Activated T-helper 1 cell treated with anti-CD3 and anti-CD28 coated beads, Interleukin-12 subunit alpha, Interleukin-12 subunit beta, Interleukin-2, Interleukin-4 antibody, amounts not matched to agents 30 ng/mL and 10 ng/mL and 1 ng/mL, durations not matched to agents 14 hours and 24 hours and 36 hours (primary cell): Measurements from ENCODE around the gene C19orf85. TPM values are rescaled to one million over a fixed set of nuclear protein-coding genes. Genes with fewer than 3 reads are reported as not detected.
A peak's percentile ranks its signal among the peaks of the same experiment; 100 is the strongest.
"Not testable (repeated sequence)": the region's sequence is repeated elsewhere in the genome, so short reads cannot be mapped to it uniquely, and the experiment has no call there.

Source experiments
- DNase-seq: peaks from one replicate; pipeline ENCODE4 v3.0.0; 2021; ENCODE audit warnings: low spot score
- H3K27ac Mint-ChIP-seq: one replicate; pipeline ENCODE4 v1.8.0; 2021; ENCODE audit warnings: mild to moderate bottlenecking, mixed read lengths
- H3K27me3 Mint-ChIP-seq: one replicate; pipeline ENCODE4 v1.8.0; 2022; ENCODE audit warnings: mild to moderate bottlenecking, moderate library complexity, mixed read lengths; ENCODE audit not compliant: insufficient read depth
- H3K36me3 Mint-ChIP-seq: one replicate; pipeline ENCODE4 v1.8.0; 2021; ENCODE audit warnings: low read depth, mixed read lengths
- H3K4me1 Mint-ChIP-seq: one replicate; pipeline ENCODE4 v1.8.0; 2021; ENCODE audit warnings: low read depth, mixed read lengths
- H3K4me3 Mint-ChIP-seq: one replicate; pipeline ENCODE4 v1.8.0; 2021; ENCODE audit warnings: mild to moderate bottlenecking, moderate library complexity, mixed read lengths
- H3K9me3 Mint-ChIP-seq: one replicate; pipeline ENCODE4 v1.8.0; 2021; ENCODE audit warnings: mixed read lengths
- intact Hi-C: fragments of 100-400 bp; cut with micrococcal nuclease; formaldehyde crosslinking; loops from one replicate; pipeline ENCODE4 v1.15.1; 2024
- total RNA-seq: library from RNA; stranded (reverse); gene quantifications from 2 replicates; pipeline ENCODE4 v1.2.3, GENCODE V29; 2022

The C19orf85 gene
- total RNA-seq, 1 donor from 2014 or later, result not detected

- Mint-ChIP-seq H3K36me3 (no peaks in the 10 kb centered on the region), H3K9me3 (no peaks in the 10 kb centered on the region), H3K4me3 (no peak overlapping the region), H3K27ac (no peak overlapping the region), H3K4me1 (no peaks in the 10 kb centered on the region), H3K27me3 (peaks cover 2% of the 10 kb centered on the region)
- intact Hi-C loops, result no loop called here
- DNase-seq, result no peak
Observed at GRCh38 chr19:55431183-55431582, 33.4 kb downstream of the C19orf85 start.

- H3K36me3 Mint-ChIP-seq, result no peaks in the 10 kb centered on the region
- no peak for DNase-seq
- no peak overlapping the region for H3K27ac Mint-ChIP-seq
- peaks cover 13% of the 10 kb centered on the region for H3K27me3 Mint-ChIP-seq
- H3K4me1 Mint-ChIP-seq, result peaks cover 7% of the 10 kb centered on the region
- H3K9me3 Mint-ChIP-seq, result no peaks in the 10 kb centered on the region
- H3K4me3 Mint-ChIP-seq, result no peak overlapping the region
- intact Hi-C loops, result no loop called here
Observed at GRCh38 chr19:55426042-55426441, 38.5 kb downstream of the C19orf85 start.

- Mint-ChIP-seq H3K27me3 (peaks cover 12% of the 10 kb centered on the region), H3K4me3 (no peak overlapping the region), H3K9me3 (no peaks in the 10 kb centered on the region), H3K27ac (no peak overlapping the region), H3K36me3 (no peaks in the 10 kb centered on the region), H3K4me1 (peaks cover 8% of the 10 kb centered on the region)
- no peak for DNase-seq
- intact Hi-C loops, result no loop called here
Observed at GRCh38 chr19:55424518-55424917, 40.0 kb downstream of the C19orf85 start.

- H3K27me3 Mint-ChIP-seq, result peaks cover 12% of the 10 kb centered on the region
- H3K9me3 Mint-ChIP-seq, result no peaks in the 10 kb centered on the region
- no peak overlapping the region for H3K27ac Mint-ChIP-seq
- DNase-seq, result no peak
- no peaks in the 10 kb centered on the region for H3K36me3 Mint-ChIP-seq
- no peak overlapping the region for H3K4me3 Mint-ChIP-seq
- intact Hi-C loops, result no loop called here
- peaks cover 8% of the 10 kb centered on the region for H3K4me1 Mint-ChIP-seq
Observed at GRCh38 chr19:55423225-55424005, 41.1 kb downstream of the C19orf85 start.

- H3K36me3 Mint-ChIP-seq, H3K27ac Mint-ChIP-seq, DNase-seq, intact Hi-C loops, H3K4me1 Mint-ChIP-seq, H3K9me3 Mint-ChIP-seq, H3K4me3 Mint-ChIP-seq: not testable (repeated sequence)
- peaks cover 12% of the 10 kb centered on the region for H3K27me3 Mint-ChIP-seq
Observed at GRCh38 chr19:55421281-55421680, 43.3 kb downstream of the C19orf85 start.

- Mint-ChIP-seq H3K4me1 (peaks cover 8% of the 10 kb centered on the region), H3K27ac (no peak overlapping the region), H3K4me3 (no peak overlapping the region), H3K9me3 (no peaks in the 10 kb centered on the region), H3K27me3 (peaks cover 15% of the 10 kb centered on the region), H3K36me3 (no peaks in the 10 kb centered on the region)
- DNase-seq, result no peak
- intact Hi-C loops, result loop anchor here (5.0 kb wide), 1 partner anchor 207 kb away; no protein-coding TSS in a partner anchor
Observed at GRCh38 chr19:55419624-55420236, 44.8 kb downstream of the C19orf85 start.

GRCh38 chr19:55419103-55419502, 45.4 kb downstream of the C19orf85 start:
- Mint-ChIP-seq H3K27ac (no peak overlapping the region), H3K4me1 (peaks cover 8% of the 10 kb centered on the region), H3K36me3 (no peaks in the 10 kb centered on the region)

GRCh38 chr19:55418185-55418584, 46.4 kb downstream of the C19orf85 start:
- peak; percentile 37 for DNase-seq
- no peaks in the 10 kb centered on the region for H3K36me3 Mint-ChIP-seq
- no peak overlapping the region for H3K4me3 Mint-ChIP-seq
- H3K27ac Mint-ChIP-seq, result no peak overlapping the region
- H3K9me3 Mint-ChIP-seq, result no peaks in the 10 kb centered on the region
- H3K4me1 Mint-ChIP-seq, result peaks cover 8% of the 10 kb centered on the region
- peaks cover 13% of the 10 kb centered on the region for H3K27me3 Mint-ChIP-seq
- intact Hi-C loops, result loop anchor here (1.0 to 5.0 kb wide), 4 partner anchors 116 to 277 kb away; no protein-coding TSS in a partner anchor

More at GRCh38 chr19:55419103-55419502, 45.4 kb downstream of the C19orf85 start:
- Mint-ChIP-seq H3K9me3 (no peaks in the 10 kb centered on the region), H3K27me3 (peaks cover 16% of the 10 kb centered on the region), H3K4me3 (no peak overlapping the region)
- no peak for DNase-seq
- intact Hi-C loops, result loop anchor here (5.0 kb wide), 1 partner anchor 207 kb away; no protein-coding TSS in a partner anchor

Other genes starting within 250 kb of the C19orf85 start
- gene TMEM86B, start 236.0 kb downstream of the C19orf85 start, total RNA-seq, result 7.7 and 8.3 TPM in 2 replicates
- gene PPP6R1, start 205.7 kb downstream of the C19orf85 start, total RNA-seq, result 200 and 202 TPM in 2 replicates
- gene HSPBP1, start 184.6 kb downstream of the C19orf85 start, total RNA-seq, result 66.4 and 69.6 TPM in 2 replicates
- gene BRSK1, start 180.8 kb downstream of the C19orf85 start, total RNA-seq, result 7.8 and 8.4 TPM in 2 replicates
- 0.71 TPM in 1 of 2 replicates, not detected in the other for gene TMEM150B, start 139.4 kb downstream of the C19orf85 start, total RNA-seq
- gene KMT5C, start 124.9 kb downstream of the C19orf85 start, total RNA-seq, result 29.1 and 29.9 TPM in 2 replicates
- 0.26 TPM in 1 of 2 replicates, not detected in the other for gene COX6B2, start 110.0 kb downstream of the C19orf85 start, total RNA-seq
- 0.05 TPM in 1 of 2 replicates, not detected in the other for gene GARIN5B, start 101.5 kb downstream of the C19orf85 start, total RNA-seq
- gene IL11, start 94.3 kb downstream of the C19orf85 start, total RNA-seq, result 0.34 TPM in 1 of 2 replicates, not detected in the other
- not detected in 2 replicates for gene TMEM190, start 87.9 kb downstream of the C19orf85 start, total RNA-seq
- gene TMEM238, start 80.5 kb downstream of the C19orf85 start, total RNA-seq, result 9.7 and 10.6 TPM in 2 replicates
- 1,835 and 1,847 TPM in 2 replicates for gene RPL28, start 78.8 kb downstream of the C19orf85 start, total RNA-seq
- gene UBE2S, start 57.0 kb downstream of the C19orf85 start, total RNA-seq, result 224 and 225 TPM in 2 replicates
- not detected in 2 replicates for gene SHISA7, start 21.5 kb downstream of the C19orf85 start, total RNA-seq
- 31.3 and 34.3 TPM in 2 replicates for gene ISOC2, start 3.1 kb downstream of the C19orf85 start, total RNA-seq
- gene ZNF628, start 11.9 kb upstream of the C19orf85 start, total RNA-seq, result 7.6 and 10.4 TPM in 2 replicates
- gene NAT14, start 20.4 kb upstream of the C19orf85 start, total RNA-seq, result 23.1 and 26.1 TPM in 2 replicates
- gene SSC5D, start 23.7 kb upstream of the C19orf85 start, total RNA-seq, result 0.24 and 0.65 TPM in 2 replicates
- gene SBK2, start 72.4 kb upstream of the C19orf85 start, total RNA-seq, result not detected in 2 replicates
- gene SBK3, start 80.8 kb upstream of the C19orf85 start, total RNA-seq, result not detected in 2 replicates
- 10.2 and 11.7 TPM in 2 replicates for gene ZNF579, start 116.1 kb upstream of the C19orf85 start, total RNA-seq
- 24.2 and 24.7 TPM in 2 replicates for gene FIZ1, start 134.8 kb upstream of the C19orf85 start, total RNA-seq
- 20.0 and 22.9 TPM in 2 replicates for gene ZNF524, start 135.5 kb upstream of the C19orf85 start, total RNA-seq
- 12.6 and 13.2 TPM in 2 replicates for gene ZNF865, start 140.9 kb upstream of the C19orf85 start, total RNA-seq
- 3.0 and 4.9 TPM in 2 replicates for gene ZNF784, start 159.8 kb upstream of the C19orf85 start, total RNA-seq
- gene ZNF580, start 176.3 kb upstream of the C19orf85 start, total RNA-seq, result 39.8 and 40.4 TPM in 2 replicates
- 35.6 and 36.4 TPM in 2 replicates for gene ZNF581, start 178.9 kb upstream of the C19orf85 start, total RNA-seq
- 7.3 and 9.0 TPM in 2 replicates for gene CCDC106, start 183.5 kb upstream of the C19orf85 start, total RNA-seq
- gene U2AF2, start 190.3 kb upstream of the C19orf85 start, total RNA-seq, result 384 and 394 TPM in 2 replicates
- 46.0 and 48.3 TPM in 2 replicates for gene EPN1, start 210.5 kb upstream of the C19orf85 start, total RNA-seq